Cardiac fibroblast (primary cell): ENCODE data around the gene OVOL1.

Source experiments
- DNase-seq, 2 donors: peaks; one replicate each; pipeline versions ENCODE4 v3.0.0 to v3.0.0-alpha.2; 2010; ENCODE audit warnings: low read depth in 2 of 2
- H3K4me3 ChIP-seq, 2 donors: replicated peaks in 1 of 2; 1 replicate in 1 of 2; 2 replicates in 1 of 2; pipeline ENCODE4 v1.5.1; 2011; ENCODE audit warnings: low read depth in 2 of 2, low read length in 2 of 2, mild to moderate bottlenecking in 2 of 2, moderate library complexity in 1 of 2
- TF ChIP-seq, protein P1 (sequence below): IDR thresholded peaks from one replicate; pipeline ENCODE4 v1.5.1; 2011; ENCODE audit warnings: low read depth, mild to moderate bottlenecking, low read length, inconsistent platforms

The OVOL1 gene

DNA sequence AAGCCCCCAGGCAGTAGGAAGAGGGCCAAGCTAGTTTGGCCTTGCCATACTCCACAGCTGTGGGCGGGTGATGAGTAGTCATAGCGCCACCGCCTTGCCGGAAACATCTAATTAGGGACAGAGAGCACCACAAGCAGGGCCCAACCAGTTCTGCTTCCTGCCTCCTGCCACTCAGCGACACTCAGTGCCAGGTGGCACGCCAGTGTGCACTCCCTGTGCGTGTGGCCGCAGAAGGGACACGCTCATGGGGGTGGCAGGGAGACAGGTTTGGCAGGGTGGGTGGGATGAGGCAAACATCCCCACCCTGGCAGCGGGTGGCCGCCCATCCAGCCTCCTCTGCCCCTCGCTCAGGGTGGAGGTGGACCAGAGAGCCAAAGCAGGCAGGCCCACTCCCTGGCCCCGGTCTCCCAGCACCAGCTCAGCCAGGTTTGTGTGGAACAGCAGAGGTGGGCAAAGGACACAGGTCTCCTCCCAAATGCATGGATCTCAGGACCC lies 4.9 kb downstream of the OVOL1 start:
- no peak for DNase-seq
- no peak overlapping the region for H3K4me3 ChIP-seq
- TF ChIP-seq, protein P1, sequence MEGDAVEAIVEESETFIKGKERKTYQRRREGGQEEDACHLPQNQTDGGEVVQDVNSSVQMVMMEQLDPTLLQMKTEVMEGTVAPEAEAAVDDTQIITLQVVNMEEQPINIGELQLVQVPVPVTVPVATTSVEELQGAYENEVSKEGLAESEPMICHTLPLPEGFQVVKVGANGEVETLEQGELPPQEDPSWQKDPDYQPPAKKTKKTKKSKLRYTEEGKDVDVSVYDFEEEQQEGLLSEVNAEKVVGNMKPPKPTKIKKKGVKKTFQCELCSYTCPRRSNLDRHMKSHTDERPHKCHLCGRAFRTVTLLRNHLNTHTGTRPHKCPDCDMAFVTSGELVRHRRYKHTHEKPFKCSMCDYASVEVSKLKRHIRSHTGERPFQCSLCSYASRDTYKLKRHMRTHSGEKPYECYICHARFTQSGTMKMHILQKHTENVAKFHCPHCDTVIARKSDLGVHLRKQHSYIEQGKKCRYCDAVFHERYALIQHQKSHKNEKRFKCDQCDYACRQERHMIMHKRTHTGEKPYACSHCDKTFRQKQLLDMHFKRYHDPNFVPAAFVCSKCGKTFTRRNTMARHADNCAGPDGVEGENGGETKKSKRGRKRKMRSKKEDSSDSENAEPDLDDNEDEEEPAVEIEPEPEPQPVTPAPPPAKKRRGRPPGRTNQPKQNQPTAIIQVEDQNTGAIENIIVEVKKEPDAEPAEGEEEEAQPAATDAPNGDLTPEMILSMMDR, result no peak

DNA sequence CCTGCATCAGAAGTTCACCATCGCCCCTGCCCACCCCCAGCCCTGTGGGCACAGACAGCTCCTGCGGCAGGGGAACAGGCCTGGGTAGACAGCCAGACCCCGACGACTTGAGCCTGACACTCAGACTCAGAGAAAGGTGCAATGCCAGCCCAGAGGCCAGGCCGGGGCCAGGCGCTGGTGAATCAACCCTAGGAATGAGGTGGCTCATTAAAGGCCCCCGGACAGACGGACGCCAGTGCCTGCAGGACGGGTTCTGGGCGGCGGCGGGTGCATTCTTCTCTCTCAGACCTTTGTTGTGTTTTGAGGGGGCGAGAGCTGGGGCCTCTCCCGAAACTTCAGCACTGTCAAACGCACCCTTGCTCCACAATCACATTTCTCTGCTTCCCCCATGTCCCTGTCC lies 5.6 kb downstream of the OVOL1 start:
- H3K4me3 ChIP-seq, result no peak overlapping the region
- TF ChIP-seq, protein P1, result no peak
- no peak for DNase-seq

- no peak for DNase-seq
- no peak overlapping the region for H3K4me3 ChIP-seq
- TF ChIP-seq, protein P1, result no peak
These were observed 6.3 kb downstream of the OVOL1 start for GRCh38 chr11:65793144-65793581.

DNA sequence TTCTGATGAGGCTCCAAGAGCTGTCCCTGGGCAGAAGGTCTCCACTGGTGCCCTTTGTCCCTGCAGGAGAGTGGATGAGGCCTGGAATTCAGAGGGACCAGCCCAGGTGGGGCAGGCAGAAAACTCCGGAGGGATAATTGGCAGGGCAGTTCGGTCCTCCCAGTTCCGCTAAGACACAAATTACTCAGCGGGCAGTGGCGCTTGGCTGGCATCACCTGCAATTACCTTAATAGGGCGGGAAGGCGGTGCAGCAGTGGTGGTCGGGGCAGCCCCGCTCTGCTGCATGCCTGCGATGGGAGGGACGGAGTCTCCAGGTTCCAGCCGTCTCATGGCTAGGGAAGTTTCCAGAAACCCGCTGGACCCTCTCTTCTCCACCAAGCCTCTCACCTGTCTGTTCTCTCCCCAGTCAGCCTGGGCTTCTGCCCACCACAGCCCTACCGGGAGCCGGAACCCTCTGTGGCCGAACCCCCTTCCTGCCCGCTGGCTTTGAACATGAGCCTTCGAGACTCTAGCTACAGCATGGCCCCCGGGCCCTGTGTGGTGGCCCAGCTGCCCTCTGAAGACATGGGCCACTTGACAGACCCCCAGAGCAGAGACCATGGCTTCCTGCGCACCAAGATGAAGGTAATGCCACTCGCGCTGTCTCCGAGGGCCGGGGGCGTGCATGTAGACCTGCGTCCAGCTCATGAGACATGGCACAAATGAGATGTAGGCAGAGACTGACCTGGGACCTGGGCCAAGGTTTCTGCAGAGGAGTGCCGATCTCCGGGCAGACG lies 7.0 kb downstream of the OVOL1 start:
- DNase-seq, result no peak
- no peak overlapping the region for H3K4me3 ChIP-seq
- TF ChIP-seq, protein P1, result no peak

- TF ChIP-seq, protein P1, result no peak
- no peak for DNase-seq
- H3K4me3 ChIP-seq, result no peak overlapping the region
These were observed 8.0 kb downstream of the OVOL1 start for GRCh38 chr11:65794570-65795510.

GRCh38 chr11:65796726-65797601 lies 10.1 kb downstream of the OVOL1 start:
- H3K4me3 ChIP-seq, result no peak overlapping the region
- TF ChIP-seq, protein P1, result no peak
- DNase-seq, result no peak
